ENCODE measurements around the gene MACF1.

DNA sequence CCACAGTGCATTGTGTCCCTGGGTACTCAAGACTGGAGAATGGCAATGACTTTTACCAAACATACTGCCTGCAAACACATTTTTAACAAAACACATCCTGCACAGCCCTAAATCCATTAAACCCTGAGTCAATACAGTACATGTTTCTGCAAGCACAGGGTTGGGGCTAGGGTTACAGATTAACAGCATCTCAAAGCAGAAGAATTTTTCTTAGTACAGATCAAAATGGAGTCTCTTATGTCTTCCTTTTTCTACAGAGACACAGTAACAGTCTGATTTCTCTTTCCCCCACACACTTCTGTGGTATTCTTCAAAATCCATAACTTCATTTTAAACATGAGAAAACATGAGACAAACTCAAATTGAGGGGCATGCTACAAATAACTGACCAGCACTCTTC lies 300.8 kb downstream of the MACF1 start:
- TF ChIP-seq, protein P1, sequence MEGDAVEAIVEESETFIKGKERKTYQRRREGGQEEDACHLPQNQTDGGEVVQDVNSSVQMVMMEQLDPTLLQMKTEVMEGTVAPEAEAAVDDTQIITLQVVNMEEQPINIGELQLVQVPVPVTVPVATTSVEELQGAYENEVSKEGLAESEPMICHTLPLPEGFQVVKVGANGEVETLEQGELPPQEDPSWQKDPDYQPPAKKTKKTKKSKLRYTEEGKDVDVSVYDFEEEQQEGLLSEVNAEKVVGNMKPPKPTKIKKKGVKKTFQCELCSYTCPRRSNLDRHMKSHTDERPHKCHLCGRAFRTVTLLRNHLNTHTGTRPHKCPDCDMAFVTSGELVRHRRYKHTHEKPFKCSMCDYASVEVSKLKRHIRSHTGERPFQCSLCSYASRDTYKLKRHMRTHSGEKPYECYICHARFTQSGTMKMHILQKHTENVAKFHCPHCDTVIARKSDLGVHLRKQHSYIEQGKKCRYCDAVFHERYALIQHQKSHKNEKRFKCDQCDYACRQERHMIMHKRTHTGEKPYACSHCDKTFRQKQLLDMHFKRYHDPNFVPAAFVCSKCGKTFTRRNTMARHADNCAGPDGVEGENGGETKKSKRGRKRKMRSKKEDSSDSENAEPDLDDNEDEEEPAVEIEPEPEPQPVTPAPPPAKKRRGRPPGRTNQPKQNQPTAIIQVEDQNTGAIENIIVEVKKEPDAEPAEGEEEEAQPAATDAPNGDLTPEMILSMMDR (conservative IDR thresholded peaks at IDR 0.05; ENCODE audit: low read depth, low read length), result no peak
- no peak for TF ChIP-seq EZH2 (IDR thresholded peaks at IDR 0.05; ENCODE audit: low read length, unreplicated experiment)

Data from PC-3 (cell line).